Keratinocyte (primary cell): ENCODE measurements around the gene C10orf90. TPM values are rescaled to one million over a fixed set of nuclear protein-coding genes. Genes with fewer than 3 reads are reported as not detected.

Experiments
- DNase-seq: peaks from one replicate; pipeline ENCODE4 v3.0.0-alpha.2; 2011; ENCODE audit warnings: low read depth, missing footprints, low spot score
- FAIRE-seq: peaks from 2 replicates; lab custom pipeline; 2011; peaks lifted over from hg19 to GRCh38; lab: Jason Lieb, UNC
- H2AFZ ChIP-seq: 2 replicates; pipeline ENCODE4 v1.6.0; 2012; ENCODE audit warnings: low read length, control low read depth, inconsistent platforms; ENCODE audit not compliant: control insufficient read depth
- H3K27ac ChIP-seq: 2 replicates; pipeline ENCODE4 v1.5.1; 2011; ENCODE audit warnings: low read length; ENCODE audit not compliant: control insufficient read depth, insufficient read depth
- H3K27me3 ChIP-seq: 3 replicates; pipeline ENCODE4 v1.6.0; 2011; ENCODE audit warnings: low read length; ENCODE audit not compliant: control insufficient read depth, insufficient read depth; ENCODE audit errors: extremely low read depth
- H3K36me3 ChIP-seq, 2 experiments: 2 replicates in 1 of 2; 3 replicates in 1 of 2; pipeline ENCODE4 v1.5.1; 2011; ENCODE audit warnings: low read length in 2 of 2, mild to moderate bottlenecking in 1 of 2; ENCODE audit not compliant: control insufficient read depth in 2 of 2, insufficient read depth in 2 of 2; ENCODE audit errors: extremely low read depth in 1 of 2
- H3K4me1 ChIP-seq: 3 replicates; pipeline ENCODE4 v1.5.1; 2011; ENCODE audit warnings: low read length; ENCODE audit not compliant: control insufficient read depth, insufficient read depth; ENCODE audit errors: extremely low read depth
- H3K4me2 ChIP-seq: 3 replicates; pipeline ENCODE4 v1.6.0; 2011; ENCODE audit warnings: low read depth, low read length; ENCODE audit not compliant: control insufficient read depth, insufficient read depth; ENCODE audit errors: extremely low read depth
- H3K4me3 ChIP-seq, 3 experiments: fragments of 200-600 bp in 1 of 3; sonication (generic) in 1 of 3; 2 replicates in 2 of 3; 3 replicates in 1 of 3; pipeline ENCODE4 v1.5.1; 2011 to 2016; ENCODE audit warnings: low read length in 3 of 3, mild to moderate bottlenecking in 3 of 3, control low read depth in 2 of 3, inconsistent platforms in 1 of 3, low read depth in 1 of 3, mixed read lengths in 1 of 3, mixed run types in 1 of 3, moderate library complexity in 1 of 3; ENCODE audit not compliant: control insufficient read depth in 2 of 3, insufficient read depth in 2 of 3; ENCODE audit errors: extremely low read depth in 1 of 3
- H3K79me2 ChIP-seq: 2 replicates; pipeline ENCODE4 v1.6.0; 2012; ENCODE audit warnings: low read length; ENCODE audit not compliant: control insufficient read depth, insufficient read depth
- H3K9ac ChIP-seq: 3 replicates; pipeline ENCODE4 v1.6.0; 2011; ENCODE audit warnings: low read length; ENCODE audit not compliant: control insufficient read depth, insufficient read depth; ENCODE audit errors: extremely low read depth
- H3K9me1 ChIP-seq: 3 replicates; pipeline ENCODE4 v1.6.0; 2011; ENCODE audit warnings: low read length; ENCODE audit not compliant: control insufficient read depth, insufficient read depth; ENCODE audit errors: extremely low read depth
- H3K9me3 ChIP-seq: 2 replicates; pipeline ENCODE4 v1.5.1; 2012; ENCODE audit warnings: low read depth, low read length; ENCODE audit not compliant: control insufficient read depth
- H4K20me1 ChIP-seq: 3 replicates; pipeline ENCODE4 v1.6.0; 2011; ENCODE audit warnings: low read length; ENCODE audit not compliant: control insufficient read depth, insufficient read depth; ENCODE audit errors: extremely low read depth
- CTCF ChIP-seq, 3 experiments: IDR thresholded peaks in 1 of 3; conservative IDR thresholded peaks in 1 of 3; optimal IDR thresholded peaks in 1 of 3; 2 replicates in 2 of 3; 3 replicates in 1 of 3; pipeline versions ENCODE3 to v1.5.1; 2011; ENCODE audit warnings: low read length in 3 of 3, mild to moderate bottlenecking in 3 of 3, moderate library complexity in 2 of 3, control low read depth in 1 of 3, inconsistent platforms in 1 of 3; ENCODE audit not compliant: insufficient read depth in 2 of 3; ENCODE audit errors: extremely low read depth in 1 of 3
- EZH2 ChIP-seq: IDR thresholded peaks from one replicate; pipeline ENCODE4 v1.6.1; 2012; ENCODE audit warnings: inconsistent platforms, mild to moderate bottlenecking, low read length, moderate library complexity
- dilution Hi-C: fragments of 300-500 bp; cut with MboI; formaldehyde crosslinking; loops from one replicate; pipeline ENCODE4 v1.7.0; 2020; ENCODE audit warnings: low sequenced_read_pairs; ENCODE audit not compliant: extremely low pct_ligation_motif_present
- polyA plus RNA-seq, 5 experiments: library from polyadenylated mRNA; depleted of rRNA in 3 of 5; stranded (reverse) in 3 of 5; stranded (forward) in 1 of 5; unstranded in 1 of 5; fragments of >200 nt; gene quantifications; 1 replicate in 1 of 5; 2 replicates in 3 of 5; 3 replicates in 1 of 5; pipeline versions ENCODE4 v1.2.1 to v1.2.3, GENCODE V29; 2011 to 2012; ENCODE audit warnings: missing spikeins in 2 of 5, low read depth in 1 of 5, low replicate concordance in 1 of 5

The C10orf90 gene
- polyA plus RNA-seq, 1 donor (not counting 4 experiments of a cell fraction or from before 2014, with no cell fraction given): not detected

GRCh38 chr10:126523071-126523470 lies 147.4 kb downstream of the C10orf90 start:
- Histone ChIP-seq H2AFZ (no peak overlapping the region), H3K4me1 (no peaks in the 10 kb centered on the region), H3K36me3 (no peaks in the 10 kb centered on the region), H3K4me3 (no peak overlapping the region), H3K27ac (no peak overlapping the region), H3K9me3 (no peaks in the 10 kb centered on the region), H4K20me1 (no peaks in the 10 kb centered on the region), H3K4me2 (no peak overlapping the region), H3K27me3 (no peaks in the 10 kb centered on the region), H3K79me2 (no peaks in the 10 kb centered on the region), H3K9me1 (no peaks in the 10 kb centered on the region), H3K9ac (no peak overlapping the region)
- no peak for FAIRE-seq
- TF ChIP-seq EZH2 (no peak), CTCF (optimal IDR thresholded peaks at IDR 0.05 in 1 of 3, IDR thresholded peaks at IDR 0.05 in 1 of 3, conservative IDR thresholded peaks at IDR 0.05 in 1 of 3; ENCODE audit: extremely low read depth in 1 of 3, insufficient read depth in 2 of 3, low read length in 3 of 3) (no peak)
- DNase-seq: no peak
- dilution Hi-C loops: no loop called here

- H3K27me3 ChIP-seq: no peaks in the 10 kb centered on the region
- H3K27ac ChIP-seq: no peak overlapping the region
- H3K4me1 ChIP-seq: no peaks in the 10 kb centered on the region
- H4K20me1 ChIP-seq: no peaks in the 10 kb centered on the region
- no peak overlapping the region for H3K4me2 ChIP-seq
- DNase-seq (no peak), FAIRE-seq (no peak)
- dilution Hi-C loops: no loop called here
- TF ChIP-seq CTCF (optimal IDR thresholded peaks at IDR 0.05 in 1 of 3, IDR thresholded peaks at IDR 0.05 in 1 of 3, conservative IDR thresholded peaks at IDR 0.05 in 1 of 3; ENCODE audit: extremely low read depth in 1 of 3, insufficient read depth in 2 of 3, low read length in 3 of 3) (no peak), EZH2 (no peak)
- no peak overlapping the region for H3K4me3 ChIP-seq
- H3K9me3 ChIP-seq: no peaks in the 10 kb centered on the region
- H3K79me2 ChIP-seq: no peaks in the 10 kb centered on the region
- H3K9ac ChIP-seq: no peak overlapping the region
- no peaks in the 10 kb centered on the region for H3K9me1 ChIP-seq
- H3K36me3 ChIP-seq: no peaks in the 10 kb centered on the region
- no peak overlapping the region for H2AFZ ChIP-seq
Measured at GRCh38 chr10:126521399-126521798, 149.1 kb downstream of the C10orf90 start.
